Mesendoderm (in vitro differentiated cells): Measurements from ENCODE around the gene KRT80.

Source experiments
- DNase-seq: peaks from one replicate; pipeline ENCODE4 v3.0.0; 2013
- H2AK5ac ChIP-seq: 2 replicates; pipeline ENCODE4 v1.6.1; 2013; ENCODE audit warnings: low read length, inconsistent platforms
- H2BK120ac ChIP-seq: 2 replicates; pipeline ENCODE4 v1.6.1; 2013; ENCODE audit warnings: low read depth, mild to moderate bottlenecking, low read length, moderate library complexity, mixed read lengths
- H2BK15ac ChIP-seq: replicated peaks from 2 replicates; pipeline ENCODE4 v1.6.1; 2013; ENCODE audit warnings: low read depth, mild to moderate bottlenecking, moderate library complexity
- H2BK5ac ChIP-seq: 2 replicates; pipeline ENCODE4 v1.6.1; 2013; ENCODE audit warnings: low read length, inconsistent platforms
- H3K18ac ChIP-seq: 2 replicates; pipeline ENCODE4 v1.6.1; 2013; ENCODE audit warnings: mild to moderate bottlenecking, low read length, mixed read lengths
- H3K23ac ChIP-seq: one replicate; pipeline ENCODE4 v1.6.1; 2013; ENCODE audit warnings: low read length
- H3K27ac ChIP-seq: 2 replicates; pipeline ENCODE4 v1.5.1; 2013; ENCODE audit warnings: low read depth, mild to moderate bottlenecking, inconsistent platforms, low read length, moderate library complexity
- H3K27me3 ChIP-seq: 2 replicates; pipeline ENCODE4 v1.6.1; 2013; ENCODE audit warnings: low read length, control low read depth, mild to moderate bottlenecking, inconsistent platforms; ENCODE audit not compliant: insufficient read depth, poor library complexity
- H3K36me3 ChIP-seq: 2 replicates; pipeline ENCODE4 v1.6.1; 2013; ENCODE audit warnings: low read length, inconsistent platforms; ENCODE audit not compliant: control insufficient read depth, insufficient read depth
- H3K4ac ChIP-seq: one replicate; pipeline ENCODE4 v1.6.1; 2013; ENCODE audit warnings: low read depth, mild to moderate bottlenecking, low read length, moderate library complexity
- H3K4me1 ChIP-seq: 2 replicates; pipeline ENCODE4 v1.6.1; 2013; ENCODE audit warnings: low read depth, low read length, inconsistent platforms; ENCODE audit not compliant: control insufficient read depth
- H3K4me2 ChIP-seq: 2 replicates; pipeline ENCODE4 v1.6.1; 2013; ENCODE audit warnings: low read length
- H3K4me3 ChIP-seq: 2 replicates; pipeline ENCODE4 v1.5.1; 2013; ENCODE audit warnings: mild to moderate bottlenecking, low read length
- H3K56ac ChIP-seq: one replicate; pipeline ENCODE4 v1.6.1; 2013; ENCODE audit warnings: low read length
- H3K79me1 ChIP-seq: 2 replicates; pipeline ENCODE4 v1.6.1; 2013; ENCODE audit warnings: low read length, inconsistent platforms
- H3K79me2 ChIP-seq: 2 replicates; pipeline ENCODE4 v1.6.1; 2013; ENCODE audit warnings: mild to moderate bottlenecking, low read length; ENCODE audit not compliant: control insufficient read depth, insufficient read depth
- H3K9ac ChIP-seq: 2 replicates; pipeline ENCODE4 v1.6.1; 2013; ENCODE audit warnings: low read length, inconsistent platforms
- H4K5ac ChIP-seq: one replicate; pipeline ENCODE4 v1.6.1; 2013; ENCODE audit warnings: low read length
- H4K8ac ChIP-seq: one replicate; pipeline ENCODE4 v1.6.1; 2013; ENCODE audit warnings: low read depth, mild to moderate bottlenecking, control low read depth, low read length, moderate library complexity
- WGBS: extraction: QIAGEN DNeasy Blood & Tissue Kit; methylation state at CpG from one replicate; pipeline ENCODE4 v1.1.7; 2013; ENCODE audit warnings: low lambda C conversion rate, missing lambda C conversion rate; ENCODE audit not compliant: insufficient coverage; ENCODE audit errors: extremely low coverage; 5-methylcytosine and 5-hydroxymethylcytosine counted together

KRT80 gene

DNA sequence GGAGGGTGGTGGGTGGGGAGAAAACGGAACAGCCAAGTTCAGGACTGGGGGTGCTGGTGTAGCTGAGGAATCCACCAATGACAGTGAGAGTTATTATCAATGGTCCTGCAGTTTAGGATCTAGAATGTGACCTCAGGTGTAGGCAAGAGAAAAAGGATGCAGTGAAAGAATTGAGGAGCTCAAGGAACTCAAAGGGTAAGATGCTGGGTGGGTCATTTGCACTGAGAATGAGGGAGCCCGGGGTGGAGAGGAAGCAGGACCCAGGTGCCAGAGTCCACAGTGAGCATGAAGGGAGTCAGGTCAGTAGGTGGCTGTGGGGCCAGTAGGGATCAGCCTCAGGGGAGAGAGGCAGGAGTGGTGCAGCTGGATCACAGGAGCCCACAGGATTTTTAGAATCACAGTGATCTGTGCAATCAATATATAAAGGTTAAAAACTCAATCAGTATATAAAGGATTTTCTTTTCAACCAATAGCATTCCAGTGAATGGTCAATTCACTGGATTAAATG lies 38.1 kb upstream of the KRT80 start:
- no peak overlapping the region for H3K9ac ChIP-seq
- no peaks in the 10 kb centered on the region for H3K79me1 ChIP-seq
- no peak overlapping the region for H3K56ac ChIP-seq
- no peak overlapping the region for H3K4me2 ChIP-seq
- H3K4me1 ChIP-seq, result no peaks in the 10 kb centered on the region
- no peaks in the 10 kb centered on the region for H3K36me3 ChIP-seq
- H3K23ac ChIP-seq, result no peak overlapping the region
- no peak overlapping the region for H4K8ac ChIP-seq
- H2BK120ac ChIP-seq, result no peak overlapping the region
- H2BK15ac ChIP-seq, result no peak overlapping the region
- H3K18ac ChIP-seq, result no peak overlapping the region
- no peaks in the 10 kb centered on the region for H3K79me2 ChIP-seq
- H2BK5ac ChIP-seq, result no peak overlapping the region
- H3K4me3 ChIP-seq, result no peak overlapping the region
- no CpG with 5 or more reads among the region's 2 CpGs for WGBS
- no peak overlapping the region for H4K5ac ChIP-seq
- no peak for DNase-seq
- H2AK5ac ChIP-seq, result no peak overlapping the region
- peaks cover 3% of the 10 kb centered on the region for H3K27me3 ChIP-seq
- no peak overlapping the region for H3K27ac ChIP-seq
- H3K4ac ChIP-seq, result no peak overlapping the region

DNA sequence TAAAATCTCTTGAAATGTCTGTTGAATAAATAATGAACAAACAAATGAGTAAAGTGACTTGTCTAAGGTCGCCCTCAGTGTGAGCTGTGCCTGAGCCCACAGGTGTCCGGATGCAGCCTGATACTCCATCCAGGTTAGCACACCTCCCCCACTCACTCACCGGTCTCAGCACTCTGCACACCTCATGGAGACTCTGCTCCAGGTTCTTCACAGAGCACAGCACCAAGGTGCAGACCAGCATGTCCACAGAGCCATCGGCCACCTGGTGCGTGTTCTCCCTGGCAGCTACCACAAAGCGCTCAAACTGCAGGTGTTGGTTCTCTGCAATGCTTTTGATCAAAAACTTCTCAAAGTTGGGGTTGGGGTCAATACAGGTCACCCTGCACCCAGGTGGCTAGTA lies 37.1 kb upstream of the KRT80 start:
- H3K23ac ChIP-seq, result no peak overlapping the region
- H3K79me2 ChIP-seq, result no peaks in the 10 kb centered on the region
- no peak overlapping the region for H3K27ac ChIP-seq
- H3K9ac ChIP-seq, result no peak overlapping the region
- no peaks in the 10 kb centered on the region for H3K79me1 ChIP-seq
- no peak overlapping the region for H4K8ac ChIP-seq
- H3K18ac ChIP-seq, result no peak overlapping the region
- no peak overlapping the region for H4K5ac ChIP-seq
- H3K56ac ChIP-seq, result no peak overlapping the region
- no peak overlapping the region for H2BK15ac ChIP-seq
- no peak overlapping the region for H3K4me2 ChIP-seq
- peaks cover 3% of the 10 kb centered on the region for H3K27me3 ChIP-seq
- H3K4me1 ChIP-seq, result no peaks in the 10 kb centered on the region
- DNase-seq, result no peak
- H2BK120ac ChIP-seq, result no peak overlapping the region
- WGBS, result no CpG with 5 or more reads among the region's 6 CpGs
- H2BK5ac ChIP-seq, result no peak overlapping the region
- no peak overlapping the region for H3K4ac ChIP-seq
- H3K4me3 ChIP-seq, result no peak overlapping the region
- H2AK5ac ChIP-seq, result no peak overlapping the region
- H3K36me3 ChIP-seq, result no peaks in the 10 kb centered on the region

DNA sequence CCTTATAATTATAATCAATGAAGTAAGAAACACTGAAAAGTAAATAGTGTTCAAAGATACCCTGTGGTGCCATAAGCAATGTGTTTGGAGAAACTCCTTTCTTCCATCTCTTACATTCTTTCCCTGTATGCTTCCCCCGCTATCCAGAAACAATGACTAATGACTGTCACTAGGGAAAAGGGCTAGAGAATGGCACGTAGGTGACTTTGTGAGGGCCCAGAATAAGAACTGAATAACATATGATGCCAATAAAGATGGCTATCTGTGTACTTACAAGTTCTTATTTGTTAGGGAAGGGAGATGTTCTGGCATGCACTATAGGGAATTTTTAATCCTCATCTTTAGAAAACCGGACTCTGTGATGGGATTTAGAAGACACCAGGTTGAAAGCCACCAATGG lies 36.6 kb upstream of the KRT80 start:
- DNase-seq, result no peak
- no CpG with 5 or more reads among the region's 3 CpGs for WGBS
- Histone ChIP-seq H3K27me3 (peaks cover 3% of the 10 kb centered on the region), H2AK5ac (no peak overlapping the region), H3K79me2 (no peaks in the 10 kb centered on the region), H4K5ac (no peak overlapping the region), H3K4me3 (no peak overlapping the region), H2BK15ac (no peak overlapping the region), H3K27ac (no peak overlapping the region), H4K8ac (no peak overlapping the region), H2BK120ac (no peak overlapping the region), H3K4ac (no peak overlapping the region), H3K4me1 (no peaks in the 10 kb centered on the region), H3K18ac (no peak overlapping the region), H3K4me2 (no peak overlapping the region), H3K36me3 (no peaks in the 10 kb centered on the region), H3K9ac (no peak overlapping the region), H3K79me1 (no peaks in the 10 kb centered on the region), H3K56ac (no peak overlapping the region), H3K23ac (no peak overlapping the region), H2BK5ac (no peak overlapping the region)

DNA sequence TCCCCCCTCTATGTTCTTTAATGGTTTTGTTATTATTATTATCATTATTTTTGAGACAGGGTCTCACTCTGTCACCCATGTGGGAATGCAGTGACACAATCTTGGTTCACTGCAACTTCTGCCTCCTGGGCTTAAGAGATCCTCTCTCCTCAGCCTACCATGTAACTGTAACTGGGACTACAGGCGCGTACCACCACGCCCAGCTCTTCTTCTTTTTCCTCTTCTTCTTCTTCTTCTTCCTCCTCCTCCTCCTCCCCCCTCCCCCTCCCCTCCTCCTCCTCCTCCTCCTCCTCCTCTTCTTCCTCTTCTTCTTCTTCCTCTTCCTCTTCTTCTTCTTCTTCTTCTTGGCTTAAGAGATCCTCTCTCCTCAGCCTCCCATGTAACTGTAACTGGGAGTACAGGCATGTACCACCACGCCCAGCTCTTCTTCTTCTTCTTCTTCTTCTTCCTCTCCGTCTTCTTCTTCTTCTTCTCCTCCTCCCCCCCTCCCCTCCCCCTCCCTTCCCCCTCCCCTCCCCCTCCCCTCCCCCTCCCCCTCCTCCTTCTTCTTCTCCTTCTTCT lies 35.9 kb upstream of the KRT80 start:
- Histone ChIP-seq H3K56ac (no peak overlapping the region), H3K79me1 (no peaks in the 10 kb centered on the region), H2BK15ac (no peak overlapping the region), H2BK5ac (no peak overlapping the region), H3K23ac (no peak overlapping the region), H3K27me3 (peaks cover 2% of the 10 kb centered on the region), H3K9ac (no peak overlapping the region), H3K36me3 (no peaks in the 10 kb centered on the region), H3K4me1 (no peaks in the 10 kb centered on the region), H4K5ac (no peak overlapping the region), H3K79me2 (no peaks in the 10 kb centered on the region), H4K8ac (no peak overlapping the region), H3K18ac (no peak overlapping the region), H3K4me2 (no peak overlapping the region), H3K27ac (no peak overlapping the region), H2AK5ac (no peak overlapping the region), H3K4ac (no peak overlapping the region), H3K4me3 (no peak overlapping the region), H2BK120ac (no peak overlapping the region)
- WGBS, result no CpG with 5 or more reads among the region's 5 CpGs
- no peak for DNase-seq

DNA sequence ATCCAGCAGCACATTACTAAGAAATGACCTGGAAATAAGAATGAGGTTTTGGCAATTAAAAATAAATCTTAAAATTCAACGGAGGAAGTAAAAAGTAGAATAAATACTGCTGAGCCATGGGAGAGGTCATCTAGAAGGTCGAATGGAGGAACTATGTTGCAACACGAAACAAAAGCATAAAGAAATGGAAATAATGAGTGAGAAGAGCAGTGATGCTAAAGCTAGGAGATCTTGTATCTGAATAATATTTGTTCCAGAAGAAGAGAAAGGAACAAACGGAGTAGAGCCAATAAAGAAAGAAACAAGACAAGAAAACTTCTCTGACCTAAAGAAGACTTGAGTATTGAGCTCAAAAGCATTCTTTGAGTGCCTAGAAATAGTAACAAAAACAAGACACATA lies 34.6 kb upstream of the KRT80 start:
- no peaks in the 10 kb centered on the region for H3K79me2 ChIP-seq
- no peaks in the 10 kb centered on the region for H3K4me1 ChIP-seq
- H3K4me2 ChIP-seq, result no peak overlapping the region
- H4K5ac ChIP-seq, result no peak overlapping the region
- H3K36me3 ChIP-seq, result no peaks in the 10 kb centered on the region
- H4K8ac ChIP-seq, result no peak overlapping the region
- no peak overlapping the region for H3K27ac ChIP-seq
- H2AK5ac ChIP-seq, result no peak overlapping the region
- H3K23ac ChIP-seq, result no peak overlapping the region
- no peak overlapping the region for H3K9ac ChIP-seq
- H2BK120ac ChIP-seq, result no peak overlapping the region
- H3K27me3 ChIP-seq, result no peaks in the 10 kb centered on the region
- no peak overlapping the region for H3K4ac ChIP-seq
- no peak overlapping the region for H3K4me3 ChIP-seq
- WGBS, result no CpG with 5 or more reads among the region's 4 CpGs
- H3K56ac ChIP-seq, result no peak overlapping the region
- no peak overlapping the region for H2BK5ac ChIP-seq
- H3K79me1 ChIP-seq, result no peaks in the 10 kb centered on the region
- H3K18ac ChIP-seq, result no peak overlapping the region
- DNase-seq, result no peak
- H2BK15ac ChIP-seq, result no peak overlapping the region

DNA sequence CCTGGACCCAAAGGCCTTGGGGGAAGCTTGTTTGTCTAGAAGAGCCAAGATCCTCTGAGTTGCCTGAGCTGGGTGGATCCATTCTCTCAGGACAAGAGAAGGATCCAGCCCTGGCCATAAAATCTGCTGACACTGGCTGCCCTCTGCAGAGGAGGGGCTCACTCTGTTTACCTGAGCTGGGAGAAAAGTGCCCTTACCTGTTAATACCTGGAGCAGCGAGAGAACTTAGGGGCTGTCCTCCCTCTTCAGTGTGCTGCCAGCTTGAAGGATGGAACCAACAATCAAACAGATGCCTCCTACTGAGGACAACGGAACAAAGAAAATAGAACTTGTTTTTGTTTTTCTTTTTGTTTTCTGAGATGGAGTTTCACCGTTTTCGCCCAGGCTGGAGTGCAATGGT lies 33.9 kb upstream of the KRT80 start:
- no peak overlapping the region for H2BK5ac ChIP-seq
- no peak overlapping the region for H2BK120ac ChIP-seq
- no peak overlapping the region for H3K27ac ChIP-seq
- no peak overlapping the region for H3K4me2 ChIP-seq
- no peak overlapping the region for H4K5ac ChIP-seq
- H3K23ac ChIP-seq, result no peak overlapping the region
- H3K56ac ChIP-seq, result no peak overlapping the region
- H3K36me3 ChIP-seq, result no peaks in the 10 kb centered on the region
- H3K79me2 ChIP-seq, result no peaks in the 10 kb centered on the region
- H4K8ac ChIP-seq, result no peak overlapping the region
- no peak overlapping the region for H3K18ac ChIP-seq
- no peak overlapping the region for H2AK5ac ChIP-seq
- no peaks in the 10 kb centered on the region for H3K4me1 ChIP-seq
- H3K9ac ChIP-seq, result no peak overlapping the region
- H3K79me1 ChIP-seq, result no peaks in the 10 kb centered on the region
- WGBS, result no CpG with 5 or more reads among the region's 4 CpGs
- DNase-seq, result no peak
- H3K27me3 ChIP-seq, result no peaks in the 10 kb centered on the region
- no peak overlapping the region for H3K4ac ChIP-seq
- no peak overlapping the region for H2BK15ac ChIP-seq
- H3K4me3 ChIP-seq, result no peak overlapping the region
